ENCODE measurements around the gene SOCS3. TPM values are rescaled to one million over a fixed set of nuclear protein-coding genes. Genes with fewer than 3 reads are reported as not detected.

Gene SOCS3, protein sequence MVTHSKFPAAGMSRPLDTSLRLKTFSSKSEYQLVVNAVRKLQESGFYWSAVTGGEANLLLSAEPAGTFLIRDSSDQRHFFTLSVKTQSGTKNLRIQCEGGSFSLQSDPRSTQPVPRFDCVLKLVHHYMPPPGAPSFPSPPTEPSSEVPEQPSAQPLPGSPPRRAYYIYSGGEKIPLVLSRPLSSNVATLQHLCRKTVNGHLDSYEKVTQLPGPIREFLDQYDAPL
- total RNA-seq (2021), result 20.7 and 21.7 TPM in 2 replicates
- percentile 89 among the genes with signal in this experiment for Bru-seq, nascent RNA
- BruChase-seq, experiment 1, labeled RNA remaining after a 2-hour chase, result percentile 95 among the genes with signal in this experiment
- percentile 84 among the genes with signal in this experiment for BruChase-seq, experiment 2, labeled RNA remaining after a 6-hour chase
- long read RNA-seq, transcript SOCS3-201 (2 exons, 2,734 nt), result major isoform, 58 of 68 reads
- long read RNA-seq, partial matches to known transcripts, result 0 of 68 reads
- long read RNA-seq, other reads (novel, unspliced or antisense), result 10 of 68 reads

- BruUV-seq (replicated peaks), result no TSS peak
Measured at GRCh38 chr17:78359997-78360370, at the start of gene SOCS3. Gene SOCS3 (minus strand): TSS chr17:78360077. CDS start chr17:78359095, 982 bp downstream.

DNA sequence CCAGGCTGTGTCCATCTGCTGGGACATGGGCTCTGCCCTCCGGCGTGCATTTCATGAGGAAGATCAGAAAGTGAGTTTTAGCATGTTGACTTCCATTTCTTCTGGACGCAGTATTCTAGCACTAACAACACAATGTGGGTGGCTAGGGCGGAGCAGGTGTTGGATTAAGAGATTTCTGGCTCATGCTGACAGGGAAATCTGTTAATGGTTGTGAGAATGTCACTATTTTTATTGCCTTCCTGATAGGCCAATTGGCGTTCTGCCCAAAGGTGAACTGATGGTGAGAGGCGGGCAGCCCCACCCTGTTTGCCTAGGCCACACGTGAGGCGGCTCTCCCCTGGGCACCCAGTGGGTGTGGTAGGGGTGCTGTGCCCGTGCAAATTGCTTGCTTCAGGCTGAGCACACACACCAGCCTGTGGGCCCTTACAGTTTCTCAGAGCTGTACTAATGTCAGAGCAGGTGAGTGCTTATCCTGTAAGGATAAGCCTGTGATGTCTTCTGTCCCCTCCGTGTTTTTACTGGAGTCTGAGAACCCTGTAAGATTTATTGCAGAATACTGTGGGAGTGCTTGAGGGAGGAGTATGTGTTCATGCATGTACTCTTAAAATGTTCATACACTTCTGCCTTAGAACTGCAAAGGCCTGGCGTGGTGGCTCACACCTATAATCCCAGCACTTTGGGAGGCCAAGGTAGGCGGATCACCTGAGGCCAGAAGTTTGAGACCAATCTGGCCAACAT, 49.5 kb upstream of the SOCS3 start:
- no peaks in the 10 kb centered on the region for H3F3A ChIP-seq (ENCODE audit: insufficient read depth, low read depth)
- no peaks in the 10 kb centered on the region for H3K9me2 ChIP-seq (ENCODE audit: insufficient read depth)
- no peaks in the 10 kb centered on the region for H3K27me3 ChIP-seq (ENCODE audit: insufficient read depth, low read depth)
- ChIA-PET CTCF (interaction anchor here (0.9 kb wide), 1 partner anchor 235 kb away, joined by 3 read pairs; no protein-coding TSS in a partner anchor), POLR2A (ENCODE audit: unreplicated experiment) (no interaction called here)
- H3K36me3 ChIP-seq (ENCODE audit: low read depth), result no peaks in the 10 kb centered on the region
- peak in 1 of 2 experiments; percentile 43 for DNase-seq
- intact Hi-C loops (cut with micrococcal nuclease; ENCODE audit: unreplicated experiment), result no loop called here
- peaks cover 8% of the 10 kb centered on the region; the same call in 1 of the 2 replicates for H3K4me1 ChIP-seq (replicated peaks; ENCODE audit: insufficient read depth)
- TF ChIP-seq EZH2 (IDR thresholded peaks at IDR 0.05; ENCODE audit: low read depth), result no peak
- TF ChIP-seq, protein P1, sequence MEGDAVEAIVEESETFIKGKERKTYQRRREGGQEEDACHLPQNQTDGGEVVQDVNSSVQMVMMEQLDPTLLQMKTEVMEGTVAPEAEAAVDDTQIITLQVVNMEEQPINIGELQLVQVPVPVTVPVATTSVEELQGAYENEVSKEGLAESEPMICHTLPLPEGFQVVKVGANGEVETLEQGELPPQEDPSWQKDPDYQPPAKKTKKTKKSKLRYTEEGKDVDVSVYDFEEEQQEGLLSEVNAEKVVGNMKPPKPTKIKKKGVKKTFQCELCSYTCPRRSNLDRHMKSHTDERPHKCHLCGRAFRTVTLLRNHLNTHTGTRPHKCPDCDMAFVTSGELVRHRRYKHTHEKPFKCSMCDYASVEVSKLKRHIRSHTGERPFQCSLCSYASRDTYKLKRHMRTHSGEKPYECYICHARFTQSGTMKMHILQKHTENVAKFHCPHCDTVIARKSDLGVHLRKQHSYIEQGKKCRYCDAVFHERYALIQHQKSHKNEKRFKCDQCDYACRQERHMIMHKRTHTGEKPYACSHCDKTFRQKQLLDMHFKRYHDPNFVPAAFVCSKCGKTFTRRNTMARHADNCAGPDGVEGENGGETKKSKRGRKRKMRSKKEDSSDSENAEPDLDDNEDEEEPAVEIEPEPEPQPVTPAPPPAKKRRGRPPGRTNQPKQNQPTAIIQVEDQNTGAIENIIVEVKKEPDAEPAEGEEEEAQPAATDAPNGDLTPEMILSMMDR (conservative IDR thresholded peaks at IDR 0.05), result no peak
- H3K4me2 ChIP-seq, result no peak overlapping the region
- no peak overlapping the region for H3K4me3 ChIP-seq
- H3K27ac ChIP-seq, result no peak overlapping the region
- 0 out of 2 replicates have a peak, but pooled peaks cover 7% of the 10 kb centered on the region for H3K79me2 ChIP-seq (ENCODE audit: low read depth)
- H2AFZ ChIP-seq, result no peak overlapping the region
- H3K9me3 ChIP-seq (ENCODE audit: insufficient read depth, low read depth), result no peaks in the 10 kb centered on the region
- no TSS peak for BruUV-seq (replicated peaks)
- H4K20me1 ChIP-seq (ENCODE audit: insufficient read depth), result peaks cover 17% of the 10 kb centered on the region; the same call in 1 of the 2 replicates

More at GRCh38 chr17:78359997-78360370, at the start of gene SOCS3:
- DNase-seq, result peak; percentile 83 to 98
- no peaks in the 10 kb centered on the region for H3K27me3 ChIP-seq (ENCODE audit: insufficient read depth, low read depth)
- H3K4me1 ChIP-seq (replicated peaks; ENCODE audit: insufficient read depth), result peaks cover 26% of the 10 kb centered on the region
- H4K20me1 ChIP-seq (ENCODE audit: insufficient read depth), result peaks cover 22% of the 10 kb centered on the region
- peak within 1 kb of the TSS; percentile 65 for H3K27ac ChIP-seq
- H3K36me3 ChIP-seq (ENCODE audit: low read depth), result no peaks in the 10 kb centered on the region; the same call in 1 of the 2 replicates
- no peak for TF ChIP-seq EZH2 (IDR thresholded peaks at IDR 0.05; ENCODE audit: low read depth)
- TF ChIP-seq, protein P1 (conservative IDR thresholded peaks at IDR 0.05), result no peak
- intact Hi-C loops (cut with micrococcal nuclease; ENCODE audit: unreplicated experiment), result loop anchor here (1.0 to 10.0 kb wide), 8 partner anchors 17 to 125 kb away; no protein-coding TSS in a partner anchor
- H3K79me2 ChIP-seq (ENCODE audit: low read depth), result peaks cover 40% of the 10 kb centered on the region
- peak within 1 kb of the TSS; percentile 75 for H3K4me3 ChIP-seq
- no peaks in the 10 kb centered on the region for H3K9me2 ChIP-seq (ENCODE audit: insufficient read depth)
- H3F3A ChIP-seq (ENCODE audit: insufficient read depth, low read depth), result peaks cover 9% of the 10 kb centered on the region; the same call in 1 of the 2 replicates
- peak within 1 kb of the TSS; percentile 74 for H2AFZ ChIP-seq
- no peaks in the 10 kb centered on the region for H3K9me3 ChIP-seq (ENCODE audit: insufficient read depth, low read depth)
- peak within 1 kb of the TSS; percentile 91 for H3K4me2 ChIP-seq
- POLR2A ChIA-PET (ENCODE audit: unreplicated experiment), result interaction anchor here (0.6 to 1.1 kb wide), 3 partner anchors 45 to 508 kb away, joined by 6 to 14 read pairs (median 7); no protein-coding TSS in a partner anchor
- CTCF ChIA-PET, result interaction anchor here (0.6 kb wide), 2 partner anchors 52 to 1406 kb away, joined by 4 to 13 read pairs; no protein-coding TSS in a partner anchor

- no peaks in the 10 kb centered on the region for H3K36me3 ChIP-seq (ENCODE audit: low read depth)
- H3K4me2 ChIP-seq, result no peak overlapping the region
- intact Hi-C loops (cut with micrococcal nuclease; ENCODE audit: unreplicated experiment), result no loop called here
- ChIA-PET CTCF (no interaction called here), POLR2A (ENCODE audit: unreplicated experiment) (no interaction called here)
- H3K79me2 ChIP-seq (ENCODE audit: low read depth), result 0 out of 2 replicates have a peak, but pooled peaks cover 7% of the 10 kb centered on the region
- BruUV-seq (replicated peaks), result no TSS peak
- H3K27me3 ChIP-seq (ENCODE audit: insufficient read depth, low read depth), result no peaks in the 10 kb centered on the region
- DNase-seq, result no peak
- H3K4me1 ChIP-seq (replicated peaks; ENCODE audit: insufficient read depth), result peaks cover 8% of the 10 kb centered on the region; the same call in 1 of the 2 replicates
- H3F3A ChIP-seq (ENCODE audit: insufficient read depth, low read depth), result no peaks in the 10 kb centered on the region
- no peak overlapping the region for H2AFZ ChIP-seq
- TF ChIP-seq, protein P1 (conservative IDR thresholded peaks at IDR 0.05), result no peak
- no peak for TF ChIP-seq EZH2 (IDR thresholded peaks at IDR 0.05; ENCODE audit: low read depth)
- no peaks in the 10 kb centered on the region for H3K9me3 ChIP-seq (ENCODE audit: insufficient read depth, low read depth)
- no peaks in the 10 kb centered on the region for H3K9me2 ChIP-seq (ENCODE audit: insufficient read depth)
- H3K4me3 ChIP-seq, result no peak overlapping the region
- H3K27ac ChIP-seq, result no peak overlapping the region
- peaks cover 17% of the 10 kb centered on the region; the same call in 1 of the 2 replicates for H4K20me1 ChIP-seq (ENCODE audit: insufficient read depth)
Measured at GRCh38 chr17:78408476-78409050, 48.7 kb upstream of the SOCS3 start.
